HL-60 (cell line): ENCODE measurements around the gene TTLL8.

Source experiments
- DNase-seq, 2 experiments: peaks; one replicate each; pipeline ENCODE4 v3.0.0-alpha.2; 2010 to 2020; ENCODE audit warnings: low read depth in 1 of 2, low spot score in 1 of 2
- H3K27ac ChIP-seq: fragments of 250-450 bp; sonication (Bioruptor Pico); replicated peaks from 2 replicates; pipeline ENCODE4 v1.5.1; 2020; ENCODE audit warnings: mild to moderate bottlenecking, moderate library complexity
- H3K27me3 ChIP-seq: fragments of 250-450 bp; sonication (Bioruptor Pico); 2 replicates; pipeline ENCODE4 v1.5.1; 2021; ENCODE audit warnings: mild to moderate bottlenecking, moderate library complexity; ENCODE audit not compliant: insufficient read depth, poor library complexity, severe bottlenecking
- H3K4me3 ChIP-seq: replicated peaks from 2 replicates; pipeline ENCODE4 v1.5.1; 2011; ENCODE audit warnings: mild to moderate bottlenecking, control low read depth, low read length; ENCODE audit not compliant: insufficient read depth
- GABPA ChIP-seq: IDR thresholded peaks from 2 replicates; pipeline ENCODE4 v1.6.1; 2012; ENCODE audit warnings: low read depth
- POLR2AphosphoS5 ChIP-seq: IDR thresholded peaks from 2 replicates; pipeline ENCODE4 v1.6.1; 2012; ENCODE audit warnings: low read depth
- SPI1 ChIP-seq: IDR thresholded peaks from 2 replicates; pipeline ENCODE4 v1.6.1; 2012; ENCODE audit warnings: low read depth, mild to moderate bottlenecking, borderline replicate concordance
- TF ChIP-seq, protein P1 (sequence below): IDR thresholded peaks from one replicate; pipeline ENCODE4 v1.5.1; 2011; ENCODE audit warnings: low read length, control low read depth, inconsistent platforms; ENCODE audit not compliant: insufficient read depth
- TF ChIP-seq, protein P2 (sequence below): IDR thresholded peaks from 2 replicates; pipeline ENCODE4 v1.6.1; 2012; ENCODE audit warnings: low read depth; ENCODE audit not compliant: insufficient replicate concordance

TTLL8 gene

DNA sequence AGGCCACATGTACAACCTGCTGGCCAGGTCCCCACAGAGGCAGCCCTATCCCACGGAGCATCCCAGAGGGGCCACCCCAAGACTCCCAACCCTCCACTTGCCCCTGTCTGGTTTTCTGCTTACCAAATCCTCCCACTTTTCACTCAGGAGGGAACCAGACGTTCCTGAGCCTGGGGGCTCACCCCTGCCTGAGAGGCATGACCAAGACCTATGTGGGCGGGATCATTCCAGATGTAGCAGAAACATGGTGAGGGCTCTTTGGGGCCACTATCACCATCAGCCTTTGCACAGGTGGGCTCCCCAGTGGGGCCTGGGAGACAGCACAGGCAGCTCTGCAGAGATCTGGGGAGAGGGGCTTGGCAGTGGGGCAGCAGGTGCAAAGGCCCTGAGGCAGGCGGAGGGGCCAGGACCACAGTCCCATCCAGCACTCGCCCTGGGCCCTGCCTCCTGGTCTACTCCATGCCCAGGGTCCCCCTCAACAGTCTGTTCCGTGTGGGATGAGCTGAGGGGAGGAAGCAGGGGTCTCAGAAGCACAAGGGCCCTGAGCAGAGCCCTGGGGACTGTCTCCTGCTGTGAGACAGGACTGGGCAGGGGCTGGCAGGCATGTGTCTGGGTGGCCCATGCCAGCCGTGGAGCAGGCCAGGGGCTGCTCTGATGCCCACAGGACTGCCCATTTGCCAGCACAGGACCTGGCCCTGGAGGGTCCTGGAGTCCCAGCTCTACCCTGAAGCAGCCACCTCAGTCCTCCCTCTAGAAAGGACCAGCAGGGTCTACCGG is 88.2 kb downstream of the TTLL8 start:
- DNase-seq, result no peak
- Histone ChIP-seq H3K27me3 (no peaks in the 10 kb centered on the region), H3K27ac (peak overlapping the region; percentile 23), H3K4me3 (no peak overlapping the region)
- TF ChIP-seq POLR2AphosphoS5, result no peak
- TF ChIP-seq GABPA, result no peak
- TF ChIP-seq, protein P1, sequence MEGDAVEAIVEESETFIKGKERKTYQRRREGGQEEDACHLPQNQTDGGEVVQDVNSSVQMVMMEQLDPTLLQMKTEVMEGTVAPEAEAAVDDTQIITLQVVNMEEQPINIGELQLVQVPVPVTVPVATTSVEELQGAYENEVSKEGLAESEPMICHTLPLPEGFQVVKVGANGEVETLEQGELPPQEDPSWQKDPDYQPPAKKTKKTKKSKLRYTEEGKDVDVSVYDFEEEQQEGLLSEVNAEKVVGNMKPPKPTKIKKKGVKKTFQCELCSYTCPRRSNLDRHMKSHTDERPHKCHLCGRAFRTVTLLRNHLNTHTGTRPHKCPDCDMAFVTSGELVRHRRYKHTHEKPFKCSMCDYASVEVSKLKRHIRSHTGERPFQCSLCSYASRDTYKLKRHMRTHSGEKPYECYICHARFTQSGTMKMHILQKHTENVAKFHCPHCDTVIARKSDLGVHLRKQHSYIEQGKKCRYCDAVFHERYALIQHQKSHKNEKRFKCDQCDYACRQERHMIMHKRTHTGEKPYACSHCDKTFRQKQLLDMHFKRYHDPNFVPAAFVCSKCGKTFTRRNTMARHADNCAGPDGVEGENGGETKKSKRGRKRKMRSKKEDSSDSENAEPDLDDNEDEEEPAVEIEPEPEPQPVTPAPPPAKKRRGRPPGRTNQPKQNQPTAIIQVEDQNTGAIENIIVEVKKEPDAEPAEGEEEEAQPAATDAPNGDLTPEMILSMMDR, result no peak
- TF ChIP-seq, protein P2, sequence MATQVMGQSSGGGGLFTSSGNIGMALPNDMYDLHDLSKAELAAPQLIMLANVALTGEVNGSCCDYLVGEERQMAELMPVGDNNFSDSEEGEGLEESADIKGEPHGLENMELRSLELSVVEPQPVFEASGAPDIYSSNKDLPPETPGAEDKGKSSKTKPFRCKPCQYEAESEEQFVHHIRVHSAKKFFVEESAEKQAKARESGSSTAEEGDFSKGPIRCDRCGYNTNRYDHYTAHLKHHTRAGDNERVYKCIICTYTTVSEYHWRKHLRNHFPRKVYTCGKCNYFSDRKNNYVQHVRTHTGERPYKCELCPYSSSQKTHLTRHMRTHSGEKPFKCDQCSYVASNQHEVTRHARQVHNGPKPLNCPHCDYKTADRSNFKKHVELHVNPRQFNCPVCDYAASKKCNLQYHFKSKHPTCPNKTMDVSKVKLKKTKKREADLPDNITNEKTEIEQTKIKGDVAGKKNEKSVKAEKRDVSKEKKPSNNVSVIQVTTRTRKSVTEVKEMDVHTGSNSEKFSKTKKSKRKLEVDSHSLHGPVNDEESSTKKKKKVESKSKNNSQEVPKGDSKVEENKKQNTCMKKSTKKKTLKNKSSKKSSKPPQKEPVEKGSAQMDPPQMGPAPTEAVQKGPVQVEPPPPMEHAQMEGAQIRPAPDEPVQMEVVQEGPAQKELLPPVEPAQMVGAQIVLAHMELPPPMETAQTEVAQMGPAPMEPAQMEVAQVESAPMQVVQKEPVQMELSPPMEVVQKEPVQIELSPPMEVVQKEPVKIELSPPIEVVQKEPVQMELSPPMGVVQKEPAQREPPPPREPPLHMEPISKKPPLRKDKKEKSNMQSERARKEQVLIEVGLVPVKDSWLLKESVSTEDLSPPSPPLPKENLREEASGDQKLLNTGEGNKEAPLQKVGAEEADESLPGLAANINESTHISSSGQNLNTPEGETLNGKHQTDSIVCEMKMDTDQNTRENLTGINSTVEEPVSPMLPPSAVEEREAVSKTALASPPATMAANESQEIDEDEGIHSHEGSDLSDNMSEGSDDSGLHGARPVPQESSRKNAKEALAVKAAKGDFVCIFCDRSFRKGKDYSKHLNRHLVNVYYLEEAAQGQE, result no peak
- no peak for TF ChIP-seq SPI1

DNA sequence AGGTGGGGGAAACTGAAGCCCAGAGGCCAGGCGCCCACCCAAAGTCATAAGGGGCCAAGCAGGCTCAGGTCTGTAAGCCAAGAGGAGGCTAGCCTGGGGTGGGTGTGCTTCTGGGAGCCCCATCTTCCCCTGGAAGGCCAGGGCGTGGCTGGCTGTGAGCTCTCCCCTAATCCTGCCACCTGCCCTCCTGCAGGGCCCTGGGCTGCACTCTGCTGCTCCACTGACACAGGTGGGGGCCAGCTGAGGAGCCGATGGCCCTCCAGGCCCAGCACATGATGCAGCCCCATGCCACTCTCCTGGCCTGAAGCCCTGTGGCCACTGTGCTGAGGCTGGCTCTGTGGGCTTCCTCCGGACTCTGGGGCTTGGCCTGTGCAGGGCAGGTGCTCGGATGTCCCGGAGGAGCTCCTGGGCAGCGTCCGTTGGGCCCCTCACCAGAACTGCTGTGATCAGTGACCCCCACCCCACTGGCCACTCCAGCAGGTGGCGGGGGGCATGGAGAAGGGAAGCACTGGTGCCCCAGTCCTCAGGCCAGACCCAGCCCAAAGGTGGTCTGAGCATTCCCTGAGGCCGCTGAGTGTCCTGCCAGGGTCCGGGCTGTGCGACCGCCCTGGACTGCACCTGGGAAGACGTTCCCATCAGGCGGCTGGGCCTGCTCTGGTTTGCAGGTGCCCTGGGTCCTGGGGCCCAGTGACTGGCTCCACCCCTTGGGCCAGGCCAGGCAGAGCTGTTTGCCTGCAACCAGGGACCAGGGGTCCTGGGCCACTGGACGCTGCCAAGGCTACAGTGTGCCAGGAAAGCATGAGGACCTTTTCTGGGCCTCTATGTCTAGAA is 89.1 kb downstream of the TTLL8 start:
- Histone ChIP-seq H3K4me3 (no peak overlapping the region), H3K27ac (no peak overlapping the region), H3K27me3 (no peaks in the 10 kb centered on the region)
- TF ChIP-seq, protein P1, result no peak
- no peak for TF ChIP-seq SPI1
- TF ChIP-seq POLR2AphosphoS5, result no peak
- TF ChIP-seq GABPA, result no peak
- TF ChIP-seq, protein P2, result no peak
- no peak for DNase-seq
